HG03095 (cell line): ENCODE measurements around the gene CSNK2A3.
"Not testable (repeated sequence)": the region's sequence is repeated elsewhere in the genome, so short reads cannot be mapped to it uniquely, and the experiment has no call there.

Experiments used
- ATAC-seq: cut with Tn5 transposase; IDR thresholded peaks from one replicate; pipeline ENCODE4 v1.9.1; 2021; ENCODE audit warnings: moderate library complexity; ENCODE audit not compliant: unreplicated experiment

Gene CSNK2A3

GRCh38 chr11:11352878-11353277, at the start of gene CSNK2A3:
TSS of gene CSNK2A3 (minus strand) at chr11:11353250. CDS start at chr11:11353119, 131 bp downstream.
- ATAC-seq = not testable (repeated sequence)

GRCh38 chr11:11401960-11402535, 49.0 kb upstream of the CSNK2A3 start:
- ATAC-seq = no peak

- ATAC-seq = no peak
Observed at GRCh38 chr11:11400635-11401232, 47.7 kb upstream of the CSNK2A3 start.

- no peak for ATAC-seq
Observed at GRCh38 chr11:11400121-11400520, 47.1 kb upstream of the CSNK2A3 start.

GRCh38 chr11:11397781-11398180, 44.7 kb upstream of the CSNK2A3 start:
- ATAC-seq = no peak

- ATAC-seq = no peak
Observed at GRCh38 chr11:11397036-11397415, 44.0 kb upstream of the CSNK2A3 start.

- no peak for ATAC-seq
Observed at GRCh38 chr11:11396301-11397035, 43.4 kb upstream of the CSNK2A3 start.

- ATAC-seq = no peak
Observed at GRCh38 chr11:11395126-11395525, 42.1 kb upstream of the CSNK2A3 start.

- no peak for ATAC-seq
Observed at GRCh38 chr11:11394241-11394640, 41.2 kb upstream of the CSNK2A3 start.

GRCh38 chr11:11391796-11392463, 38.9 kb upstream of the CSNK2A3 start:
- no peak for ATAC-seq

- no peak for ATAC-seq
Observed at GRCh38 chr11:11391169-11391568, 38.1 kb upstream of the CSNK2A3 start.

- no peak for ATAC-seq
Observed at GRCh38 chr11:11390068-11390771, 37.2 kb upstream of the CSNK2A3 start.

- no peak for ATAC-seq
Observed at GRCh38 chr11:11389238-11389637, 36.2 kb upstream of the CSNK2A3 start.

- ATAC-seq = no peak
Observed at GRCh38 chr11:11387622-11388305, 34.7 kb upstream of the CSNK2A3 start.

- no peak for ATAC-seq
Observed at GRCh38 chr11:11387207-11387606, 34.2 kb upstream of the CSNK2A3 start.

- ATAC-seq = no peak
Observed at GRCh38 chr11:11384829-11385228, 31.8 kb upstream of the CSNK2A3 start.

GRCh38 chr11:11383995-11384394, 30.9 kb upstream of the CSNK2A3 start:
- no peak for ATAC-seq

GRCh38 chr11:11382858-11383532, 29.9 kb upstream of the CSNK2A3 start:
- no peak for ATAC-seq

GRCh38 chr11:11381471-11382105, 28.5 kb upstream of the CSNK2A3 start:
- ATAC-seq = no peak

- no peak for ATAC-seq
Observed at GRCh38 chr11:11380883-11381282, 27.8 kb upstream of the CSNK2A3 start.
